SH-SY5Y (cell line): Measurements from ENCODE around the gene ASL.

ENCODE experiments used
- GATA2 ChIP-seq: IDR thresholded peaks from 2 replicates; pipeline ENCODE4 v1.6.1; 2011; ENCODE audit warnings: mild to moderate bottlenecking, low read depth, low read length
- GATA3 ChIP-seq: IDR thresholded peaks from 2 replicates; pipeline ENCODE4 v1.6.1; 2011; ENCODE audit warnings: low read depth, mild to moderate bottlenecking, low read length, moderate library complexity

- TF ChIP-seq GATA2, result peak; percentile 95
- peak; percentile 94 for TF ChIP-seq GATA3
Measured at GRCh38 chr7:66125781-66126352, 50.2 kb downstream of the ASL start.
